PC-3 (cell line): ENCODE measurements around the gene JAKMIP1. TPM values are rescaled to one million over a fixed set of nuclear protein-coding genes. Genes with fewer than 3 reads are reported as not detected.

ENCODE experiments used
- ATAC-seq: fragments of 200-7000 bp; cut with Tn5 transposase; 2 replicates; pipeline ENCODE4 v1.9.1; 2020; ENCODE audit warnings: mild to moderate bottlenecking, moderate library complexity
- BruUV-seq: library from RNA; stranded (reverse); fragments of 400-500 nt; replicated peaks from 2 replicates; lab custom pipeline; 2021; lab: Mats Ljungman, UMichigan
- CTCF ChIA-PET: fragments of 300-600 bp; sonication (Branson Sonifier 250); formaldehyde crosslinking; loops from one replicate; lab custom pipeline; 2022; ENCODE audit warnings: antibody characterized with exemption; lab: Charles Lee
- POLR2A ChIA-PET: fragments of 300-600 bp; sonication (Branson Sonifier 250); formaldehyde crosslinking; loops from one replicate; lab custom pipeline; 2022; ENCODE audit warnings: antibody characterized with exemption; ENCODE audit not compliant: unreplicated experiment; lab: Charles Lee
- DNase-seq: peaks from one replicate; pipeline ENCODE4 v3.0.0-alpha.2; 2015
- H2AFZ ChIP-seq: fragments of 300-600 bp; sonication (generic); 2 replicates; pipeline ENCODE4 v1.6.0; 2016; ENCODE audit warnings: antibody characterized with exemption, low read length
- H3F3A ChIP-seq: fragments of 300-600 bp; sonication (generic); one replicate; pipeline ENCODE4 v1.6.0; 2017; ENCODE audit warnings: antibody characterized with exemption, low read length, control low read depth, mild to moderate bottlenecking; ENCODE audit not compliant: unreplicated experiment
- H3K27ac ChIP-seq: fragments of 300-600 bp; sonication (generic); 2 replicates; pipeline ENCODE4 v1.5.1; 2016; ENCODE audit warnings: mild to moderate bottlenecking, low read length
- H3K27me3 ChIP-seq: fragments of 300-600 bp; sonication (generic); 2 replicates; pipeline ENCODE4 v1.6.1; 2016; ENCODE audit warnings: low read length, mixed read lengths
- H3K36me3 ChIP-seq: fragments of 300-600 bp; sonication (generic); 2 replicates; pipeline ENCODE4 v1.6.1; 2016; ENCODE audit warnings: low read depth, mixed run types, low read length, mixed read lengths
- H3K4me1 ChIP-seq: fragments of 300-600 bp; sonication (generic); 2 replicates; pipeline ENCODE4 v1.5.1; 2016; ENCODE audit warnings: low read length; ENCODE audit not compliant: insufficient read depth
- H3K4me2 ChIP-seq: fragments of 300-600 bp; sonication (generic); 2 replicates; pipeline ENCODE4 v1.6.0; 2016; ENCODE audit warnings: low read length
- H3K4me3 ChIP-seq: fragments of 300-600 bp; sonication (generic); 2 replicates; pipeline ENCODE4 v1.5.1; 2016; ENCODE audit warnings: mild to moderate bottlenecking, low read length, mixed read lengths
- H3K79me2 ChIP-seq: fragments of 300-600 bp; sonication (generic); 2 replicates; pipeline ENCODE4 v1.6.1; 2017; ENCODE audit warnings: low read length, mixed read lengths
- H3K9ac ChIP-seq: fragments of 300-600 bp; sonication (generic); 2 replicates; pipeline ENCODE4 v1.6.0; 2016; ENCODE audit warnings: mild to moderate bottlenecking, low read length
- H3K9me2 ChIP-seq: fragments of 300-600 bp; sonication (generic); replicated peaks from 2 replicates; pipeline ENCODE4 v1.6.1; 2016; ENCODE audit warnings: mixed run types, low read length, mixed read lengths
- H3K9me3 ChIP-seq: fragments of 300-600 bp; sonication (generic); 2 replicates; pipeline ENCODE4 v1.6.1; 2016; ENCODE audit warnings: low read length, mixed read lengths
- H4K20me1 ChIP-seq: fragments of 300-600 bp; sonication (generic); 2 replicates; pipeline ENCODE4 v1.6.1; 2016; ENCODE audit warnings: low read length, mixed read lengths
- CTCF ChIP-seq: fragments of 300-600 bp; sonication (generic); conservative IDR thresholded peaks from 2 replicates; pipeline ENCODE4 v1.5.1; 2017; ENCODE audit warnings: antibody characterized with exemption, low read depth, mild to moderate bottlenecking, low read length
- EZH2 ChIP-seq: fragments of 300-600 bp; sonication (generic); IDR thresholded peaks from one replicate; pipeline ENCODE4 v1.6.1; 2017; ENCODE audit warnings: antibody characterized with exemption, mild to moderate bottlenecking, low read length; ENCODE audit not compliant: unreplicated experiment
- EZH2phosphoT487 ChIP-seq: fragments of 300-600 bp; sonication (generic); IDR thresholded peaks from 2 replicates; pipeline ENCODE4 v1.6.1; 2018; ENCODE audit warnings: mild to moderate bottlenecking, antibody characterized with exemption, low read length, borderline replicate concordance
- intact Hi-C: fragments of 100-400 bp; cut with micrococcal nuclease; formaldehyde crosslinking; loops from 2 replicates; pipeline ENCODE4 v1.9.0; 2023
- total RNA-seq: library from RNA; depleted of rRNA; stranded (reverse); fragments of >200 nt; gene quantifications from 2 replicates; pipeline ENCODE4 v1.2.3, GENCODE V29; 2014

JAKMIP1 gene
- total RNA-seq, 1 experiment from 2014 or later = 0.04 TPM

GRCh38 chr4:6137027-6137746 lies 63.2 kb downstream of the JAKMIP1 start:
- intact Hi-C loops = no loop called here
- no TSS peak for BruUV-seq
- no peak overlapping the region for H2AFZ ChIP-seq
- no peaks in the 10 kb centered on the region for H3K36me3 ChIP-seq
- no peak overlapping the region for H3K4me3 ChIP-seq
- no peak for DNase-seq
- no peaks in the 10 kb centered on the region for H3K9me2 ChIP-seq
- no peak overlapping the region for H3K27ac ChIP-seq
- no peaks in the 10 kb centered on the region for H3K27me3 ChIP-seq
- H3K9ac ChIP-seq = no peak overlapping the region
- H3K4me2 ChIP-seq = no peak overlapping the region
- H3K79me2 ChIP-seq = no peaks in the 10 kb centered on the region
- POLR2A ChIA-PET = no interaction called here
- no peak for ATAC-seq
- no peaks in the 10 kb centered on the region for H3K9me3 ChIP-seq
- H3F3A ChIP-seq = no peaks in the 10 kb centered on the region
- CTCF ChIA-PET = no interaction called here
- no peaks in the 10 kb centered on the region for H3K4me1 ChIP-seq
- TF ChIP-seq EZH2phosphoT487 = no peak
- no peak for TF ChIP-seq EZH2
- TF ChIP-seq CTCF = no peak
- H4K20me1 ChIP-seq = no peaks in the 10 kb centered on the region

GRCh38 chr4:6134612-6135220 lies 65.6 kb downstream of the JAKMIP1 start:
- BruUV-seq = no TSS peak
- H3K4me2 ChIP-seq = no peak overlapping the region
- H3K9ac ChIP-seq = no peak overlapping the region
- TF ChIP-seq EZH2phosphoT487 (no peak), EZH2 (no peak), CTCF (peak; percentile 58)
- CTCF ChIA-PET = no interaction called here
- ATAC-seq (no peak; the same call in 1 of the 2 replicates), DNase-seq (peak; percentile 32)
- H3F3A ChIP-seq = no peaks in the 10 kb centered on the region
- H3K9me3 ChIP-seq = no peaks in the 10 kb centered on the region
- H3K36me3 ChIP-seq = no peaks in the 10 kb centered on the region
- no peaks in the 10 kb centered on the region for H4K20me1 ChIP-seq
- POLR2A ChIA-PET = no interaction called here
- H3K27ac ChIP-seq = no peak overlapping the region
- H3K27me3 ChIP-seq = no peaks in the 10 kb centered on the region
- intact Hi-C loops = no loop called here
- H3K79me2 ChIP-seq = no peaks in the 10 kb centered on the region
- no peak overlapping the region for H3K4me3 ChIP-seq
- no peaks in the 10 kb centered on the region for H3K4me1 ChIP-seq
- no peak overlapping the region for H2AFZ ChIP-seq
- no peaks in the 10 kb centered on the region for H3K9me2 ChIP-seq

GRCh38 chr4:6132716-6133115 lies 67.6 kb downstream of the JAKMIP1 start:
- Histone ChIP-seq H3K4me2 (no peak overlapping the region), H3K9me3 (no peaks in the 10 kb centered on the region), H3K4me1 (no peaks in the 10 kb centered on the region), H3K9ac (no peak overlapping the region), H3K79me2 (no peaks in the 10 kb centered on the region), H4K20me1 (no peaks in the 10 kb centered on the region), H3K27ac (no peak overlapping the region), H3F3A (no peaks in the 10 kb centered on the region), H2AFZ (no peak overlapping the region), H3K36me3 (no peaks in the 10 kb centered on the region), H3K27me3 (no peaks in the 10 kb centered on the region), H3K9me2 (no peaks in the 10 kb centered on the region), H3K4me3 (no peak overlapping the region)
- DNase-seq (no peak), ATAC-seq (no peak)
- intact Hi-C loops = no loop called here
- TF ChIP-seq EZH2phosphoT487 = no peak
- no peak for TF ChIP-seq CTCF
- TF ChIP-seq EZH2 = no peak
- ChIA-PET CTCF (no interaction called here), POLR2A (no interaction called here)
- BruUV-seq = no TSS peak
